Embryonic facial prominence (tissue), 1 donor: ENCODE data around the gene SLC20A1.
"Not testable (repeated sequence)": the region's sequence is repeated elsewhere in the genome, so short reads cannot be mapped to it uniquely, and the experiment has no call there.

Source experiments
- DNase-seq: peaks from one replicate; pipeline ENCODE4 v3.0.0-alpha.2; 2016; ENCODE audit errors: extremely low spot score

Gene SLC20A1

GRCh38 chr2:112683550-112684414, 38.0 kb downstream of the SLC20A1 start:
- DNase-seq, result no peak

- DNase-seq, result no peak
These were observed 38.7 kb downstream of the SLC20A1 start for GRCh38 chr2:112684415-112684775.

GRCh38 chr2:112685271-112685884, 39.6 kb downstream of the SLC20A1 start:
- no peak for DNase-seq

GRCh38 chr2:112686348-112687217, 40.8 kb downstream of the SLC20A1 start:
- no peak for DNase-seq

GRCh38 chr2:112687522-112687921, 41.8 kb downstream of the SLC20A1 start:
- no peak for DNase-seq

- no peak for DNase-seq
These were observed 42.5 kb downstream of the SLC20A1 start for GRCh38 chr2:112688086-112688880.

GRCh38 chr2:112690853-112691401, 45.2 kb downstream of the SLC20A1 start:
- no peak for DNase-seq

GRCh38 chr2:112691881-112692281, 46.1 kb downstream of the SLC20A1 start:
- DNase-seq, result no peak

GRCh38 chr2:112692495-112692911, 46.8 kb downstream of the SLC20A1 start:
- DNase-seq, result no peak

GRCh38 chr2:112692918-112693317, 47.2 kb downstream of the SLC20A1 start:
- DNase-seq, result no peak

- no peak for DNase-seq
These were observed 47.9 kb downstream of the SLC20A1 start for GRCh38 chr2:112693596-112693995.

- DNase-seq, result no peak
These were observed 48.4 kb downstream of the SLC20A1 start for GRCh38 chr2:112694182-112694581.

GRCh38 chr2:112698834-112699515, 53.2 kb downstream of the SLC20A1 start:
- no peak for DNase-seq

GRCh38 chr2:112699984-112700667, 54.4 kb downstream of the SLC20A1 start:
- no peak for DNase-seq

GRCh38 chr2:112701052-112701451, 55.3 kb downstream of the SLC20A1 start:
- no peak for DNase-seq

- no peak for DNase-seq
These were observed 57.9 kb downstream of the SLC20A1 start for GRCh38 chr2:112703684-112704083.

GRCh38 chr2:112705575-112705974, 59.8 kb downstream of the SLC20A1 start:
- DNase-seq, result no peak

- DNase-seq, result no peak
These were observed 60.5 kb downstream of the SLC20A1 start for GRCh38 chr2:112706170-112706664.

GRCh38 chr2:112706947-112707346, 61.2 kb downstream of the SLC20A1 start:
- not testable (repeated sequence) for DNase-seq

- DNase-seq, result no peak
These were observed 63.2 kb downstream of the SLC20A1 start for GRCh38 chr2:112708968-112709367.
